DOHH2 (cell line): ENCODE results near the gene NAA35.
"Not testable (repeated sequence)": the region's sequence is repeated elsewhere in the genome, so short reads cannot be mapped to it uniquely, and the experiment has no call there.

Experiments used
- H3F3A ChIP-seq: fragments of 200-600 bp; sonication (generic), shearing (Covaris generic); 2 replicates; pipeline ENCODE4 v1.6.0; 2016; ENCODE audit warnings: antibody characterized with exemption, mild to moderate bottlenecking; ENCODE audit not compliant: control insufficient read depth, insufficient read depth
- H3K27ac ChIP-seq: fragments of 200-600 bp; sonication (generic); 2 replicates; pipeline ENCODE4 v1.5.1; 2014; ENCODE audit warnings: low read depth, mild to moderate bottlenecking, low read length, moderate library complexity
- H3K27me3 ChIP-seq: fragments of 200-600 bp; sonication (generic); 2 replicates; pipeline ENCODE4 v1.6.1; 2014; ENCODE audit warnings: mild to moderate bottlenecking, low read length, mixed read lengths; ENCODE audit not compliant: control insufficient read depth
- H3K36me3 ChIP-seq: fragments of 200-600 bp; sonication (generic); 2 replicates; pipeline ENCODE4 v1.6.1; 2014; ENCODE audit warnings: mild to moderate bottlenecking, low read length, moderate library complexity, mixed read lengths; ENCODE audit not compliant: control insufficient read depth
- H3K4me1 ChIP-seq: fragments of 200-600 bp; sonication (generic); 2 replicates; pipeline ENCODE4 v1.6.1; 2014; ENCODE audit warnings: mild to moderate bottlenecking, low read length, mixed read lengths; ENCODE audit not compliant: control insufficient read depth
- H3K4me2 ChIP-seq: fragments of 200-600 bp; sonication (generic); 2 replicates; pipeline ENCODE4 v1.6.0; 2014; ENCODE audit warnings: mild to moderate bottlenecking, low read length, moderate library complexity
- H3K4me3 ChIP-seq: fragments of 200-600 bp; sonication (generic); 2 replicates; pipeline ENCODE4 v1.5.1; 2014; ENCODE audit warnings: mild to moderate bottlenecking, low read length, mixed read lengths
- H3K79me2 ChIP-seq: fragments of 200-600 bp; sonication (generic); 2 replicates; pipeline ENCODE4 v1.6.1; 2014; ENCODE audit warnings: mild to moderate bottlenecking, low read length, mixed read lengths; ENCODE audit not compliant: control insufficient read depth
- H3K9me2 ChIP-seq: fragments of 200-600 bp; sonication (generic); replicated peaks from 2 replicates; pipeline ENCODE4 v1.6.1; 2014; ENCODE audit warnings: mild to moderate bottlenecking, low read length, mixed read lengths; ENCODE audit not compliant: control insufficient read depth
- H3K9me3 ChIP-seq: fragments of 200-600 bp; sonication (generic); 2 replicates; pipeline ENCODE4 v1.6.1; 2014; ENCODE audit warnings: antibody characterized with exemption, low read length, mixed read lengths; ENCODE audit not compliant: control insufficient read depth, insufficient read depth
- H4K20me1 ChIP-seq: fragments of 200-600 bp; sonication (generic); 2 replicates; pipeline ENCODE4 v1.6.0; 2014; ENCODE audit warnings: low read depth, mild to moderate bottlenecking, antibody characterized with exemption, low read length, moderate library complexity; ENCODE audit not compliant: control insufficient read depth, insufficient read depth
- EZH2phosphoT487 ChIP-seq: fragments of 200-600 bp; sonication (generic); IDR thresholded peaks from 2 replicates; pipeline ENCODE4 v1.6.1; 2017; ENCODE audit warnings: borderline replicate concordance, mild to moderate bottlenecking, antibody characterized with exemption, low read length, moderate library complexity, mixed read lengths
- TF ChIP-seq, protein P1 (sequence below): fragments of 200-600 bp; sonication (generic); IDR thresholded peaks from one replicate; pipeline ENCODE4 v1.5.1; 2014; ENCODE audit warnings: antibody characterized with exemption, mild to moderate bottlenecking, low read depth, low read length; ENCODE audit not compliant: poor library complexity, severe bottlenecking

The NAA35 gene

DNA sequence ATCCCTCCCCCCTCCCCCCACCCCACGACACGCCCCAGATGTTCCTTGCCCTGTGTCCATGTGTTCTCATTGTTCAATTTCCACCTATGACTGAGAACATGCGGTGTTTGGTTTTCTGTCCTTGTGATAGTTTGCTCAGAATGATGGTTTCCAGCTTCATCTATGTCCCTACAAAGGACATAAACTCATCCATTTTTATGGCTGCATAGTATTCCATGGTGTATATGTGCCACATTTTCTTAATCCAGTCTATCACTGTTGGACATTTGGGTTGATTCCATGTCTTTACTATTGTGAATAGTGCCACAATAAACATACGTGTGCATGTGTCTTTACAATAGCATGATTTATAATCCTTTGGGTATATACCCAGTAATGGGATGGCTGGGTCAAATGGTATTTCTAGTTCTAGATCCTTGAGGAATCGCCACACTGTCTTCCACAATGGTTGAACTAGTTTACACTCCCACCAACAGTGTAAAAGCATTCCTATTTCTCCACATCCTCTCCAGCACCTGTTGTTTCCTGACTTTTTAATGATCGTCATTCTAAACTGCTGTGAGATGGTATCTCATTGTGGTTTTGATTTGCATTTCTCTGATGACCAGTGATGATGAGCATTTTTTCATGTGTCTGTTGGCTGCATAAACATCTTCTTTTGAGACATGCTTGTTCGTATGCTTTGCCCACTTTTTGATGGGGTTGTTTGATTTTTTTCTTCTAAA is 107.2 kb downstream of the NAA35 start:
- not testable (repeated sequence) for H3K4me2 ChIP-seq, H3K9me3 ChIP-seq, H4K20me1 ChIP-seq, H3K9me2 ChIP-seq, H3K4me1 ChIP-seq, H3K79me2 ChIP-seq, H3K27ac ChIP-seq, H3K4me3 ChIP-seq, H3K36me3 ChIP-seq, H3F3A ChIP-seq, H3K27me3 ChIP-seq

DNA sequence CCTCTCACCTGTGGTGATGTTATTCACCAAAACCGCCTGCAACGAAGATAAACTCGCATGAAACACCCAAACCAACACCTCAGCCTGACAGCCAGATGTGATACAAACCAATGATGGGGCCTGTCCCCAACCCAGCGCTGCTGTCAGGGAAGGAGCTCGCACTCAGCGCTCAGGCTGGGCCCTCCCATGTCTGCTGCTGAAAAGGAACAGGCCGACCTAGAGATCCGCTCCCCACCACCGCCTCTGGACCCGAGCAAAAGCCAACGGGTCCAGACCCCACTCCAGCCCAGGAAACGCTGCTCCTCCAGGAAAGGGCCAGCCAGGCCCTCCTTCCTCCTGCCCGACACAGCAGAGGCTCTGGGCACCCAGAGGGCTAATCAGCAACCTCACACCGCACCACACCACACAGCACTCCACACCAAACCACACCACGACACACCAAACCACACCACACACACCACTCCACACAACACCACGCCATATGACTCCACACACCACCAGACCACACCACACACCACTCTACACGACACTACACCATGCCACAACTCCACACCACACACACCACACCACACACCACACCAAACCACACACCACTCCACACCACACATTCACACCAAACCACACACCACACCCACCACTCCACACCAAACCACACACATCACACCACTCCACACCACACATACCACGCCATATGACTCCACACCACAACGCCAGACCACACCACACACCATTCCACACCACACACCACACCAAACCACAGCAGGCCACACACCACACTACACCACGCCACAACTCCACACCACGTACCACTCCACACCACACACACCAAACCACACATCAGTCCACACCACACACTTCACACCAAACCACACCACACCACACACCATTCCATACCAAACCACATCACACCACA is 111.9 kb downstream of the NAA35 start:
- Histone ChIP-seq H3K79me2 (no peaks in the 10 kb centered on the region), H3K4me3 (no peak overlapping the region)

DNA sequence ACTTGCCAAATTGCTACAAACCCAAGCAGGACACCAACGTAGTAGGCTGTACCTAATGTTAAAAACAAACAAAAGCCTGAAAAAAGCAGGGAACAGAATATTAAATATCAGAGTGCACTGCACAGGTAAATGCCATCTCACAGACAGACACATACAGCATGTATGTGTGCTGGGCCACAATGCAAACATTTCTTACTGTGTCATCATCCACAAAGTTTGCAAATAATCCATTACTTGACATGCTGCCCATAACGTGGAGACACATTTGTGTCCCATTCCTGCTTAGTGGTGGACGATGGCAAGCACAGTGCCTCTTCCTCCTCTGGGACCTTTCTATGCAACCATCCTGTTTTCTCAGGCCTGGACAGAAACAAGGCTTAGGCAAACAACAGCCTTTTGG is 113.7 kb downstream of the NAA35 start:
- Histone ChIP-seq H3K27me3 (no peaks in the 10 kb centered on the region), H3K4me2 (no peak overlapping the region), H3F3A (no peaks in the 10 kb centered on the region), H3K27ac (no peak overlapping the region), H3K4me1 (no peaks in the 10 kb centered on the region), H3K4me3 (no peak overlapping the region), H4K20me1 (no peaks in the 10 kb centered on the region), H3K79me2 (no peaks in the 10 kb centered on the region), H3K9me2 (no peaks in the 10 kb centered on the region), H3K36me3 (no peaks in the 10 kb centered on the region), H3K9me3 (no peaks in the 10 kb centered on the region)
- TF ChIP-seq, protein P1, sequence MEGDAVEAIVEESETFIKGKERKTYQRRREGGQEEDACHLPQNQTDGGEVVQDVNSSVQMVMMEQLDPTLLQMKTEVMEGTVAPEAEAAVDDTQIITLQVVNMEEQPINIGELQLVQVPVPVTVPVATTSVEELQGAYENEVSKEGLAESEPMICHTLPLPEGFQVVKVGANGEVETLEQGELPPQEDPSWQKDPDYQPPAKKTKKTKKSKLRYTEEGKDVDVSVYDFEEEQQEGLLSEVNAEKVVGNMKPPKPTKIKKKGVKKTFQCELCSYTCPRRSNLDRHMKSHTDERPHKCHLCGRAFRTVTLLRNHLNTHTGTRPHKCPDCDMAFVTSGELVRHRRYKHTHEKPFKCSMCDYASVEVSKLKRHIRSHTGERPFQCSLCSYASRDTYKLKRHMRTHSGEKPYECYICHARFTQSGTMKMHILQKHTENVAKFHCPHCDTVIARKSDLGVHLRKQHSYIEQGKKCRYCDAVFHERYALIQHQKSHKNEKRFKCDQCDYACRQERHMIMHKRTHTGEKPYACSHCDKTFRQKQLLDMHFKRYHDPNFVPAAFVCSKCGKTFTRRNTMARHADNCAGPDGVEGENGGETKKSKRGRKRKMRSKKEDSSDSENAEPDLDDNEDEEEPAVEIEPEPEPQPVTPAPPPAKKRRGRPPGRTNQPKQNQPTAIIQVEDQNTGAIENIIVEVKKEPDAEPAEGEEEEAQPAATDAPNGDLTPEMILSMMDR = no peak
- TF ChIP-seq EZH2phosphoT487 = no peak

More for the DNA sequence above, 111.9 kb downstream of the NAA35 start:
- no peak for TF ChIP-seq EZH2phosphoT487
- TF ChIP-seq, protein P1 = no peak
- Histone ChIP-seq H3K27ac (no peak overlapping the region), H3K27me3 (no peaks in the 10 kb centered on the region), H3K9me3 (no peaks in the 10 kb centered on the region), H3F3A (no peaks in the 10 kb centered on the region), H3K9me2 (no peaks in the 10 kb centered on the region), H3K4me1 (no peaks in the 10 kb centered on the region), H3K36me3 (no peaks in the 10 kb centered on the region), H3K4me2 (no peak overlapping the region), H4K20me1 (no peaks in the 10 kb centered on the region)

DNA sequence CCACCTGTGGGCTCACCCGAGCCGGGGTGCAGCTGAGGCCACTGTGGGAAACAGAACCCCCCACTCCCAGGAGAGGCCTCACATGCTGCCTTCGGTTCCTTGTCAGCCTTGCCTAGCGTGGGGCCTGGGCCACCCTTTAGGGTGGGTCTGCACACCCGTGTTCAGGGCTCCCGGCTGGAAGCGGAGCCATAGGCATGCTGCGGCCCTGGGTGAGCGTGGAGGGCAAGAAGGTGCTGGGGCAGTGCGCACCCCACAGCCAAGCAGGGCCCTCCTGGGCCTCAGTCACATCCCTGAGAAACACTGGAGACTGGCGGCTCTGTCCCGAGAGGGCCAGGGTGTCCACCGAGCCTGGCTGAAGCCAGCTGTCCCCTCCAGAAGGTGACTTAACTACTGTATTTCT is 116.5 kb downstream of the NAA35 start:
- TF ChIP-seq EZH2phosphoT487 = no peak
- TF ChIP-seq, protein P1 = no peak

More for the DNA sequence above, 116.5 kb downstream of the NAA35 start:
- Histone ChIP-seq H4K20me1 (no peaks in the 10 kb centered on the region), H3K4me2 (no peak overlapping the region), H3K79me2 (no peaks in the 10 kb centered on the region), H3K36me3 (no peaks in the 10 kb centered on the region), H3K9me3 (no peaks in the 10 kb centered on the region), H3F3A (no peaks in the 10 kb centered on the region), H3K4me1 (no peaks in the 10 kb centered on the region), H3K4me3 (no peak overlapping the region), H3K27ac (no peak overlapping the region), H3K9me2 (no peaks in the 10 kb centered on the region), H3K27me3 (no peaks in the 10 kb centered on the region)
